NCI-H2107 treated with DMSO at 0.1 percent for 48 hours (cell line): ENCODE data around the gene WDR37.
"Not testable (repeated sequence)": the region's sequence is repeated elsewhere in the genome, so short reads cannot be mapped to it uniquely, and the experiment has no call there.

Experiments used
- DNase-seq: peaks from one replicate; lab custom pipeline; 2025; ENCODE audit not compliant: unreplicated experiment; lab: John Stamatoyannopoulos, UW

The WDR37 gene

DNA sequence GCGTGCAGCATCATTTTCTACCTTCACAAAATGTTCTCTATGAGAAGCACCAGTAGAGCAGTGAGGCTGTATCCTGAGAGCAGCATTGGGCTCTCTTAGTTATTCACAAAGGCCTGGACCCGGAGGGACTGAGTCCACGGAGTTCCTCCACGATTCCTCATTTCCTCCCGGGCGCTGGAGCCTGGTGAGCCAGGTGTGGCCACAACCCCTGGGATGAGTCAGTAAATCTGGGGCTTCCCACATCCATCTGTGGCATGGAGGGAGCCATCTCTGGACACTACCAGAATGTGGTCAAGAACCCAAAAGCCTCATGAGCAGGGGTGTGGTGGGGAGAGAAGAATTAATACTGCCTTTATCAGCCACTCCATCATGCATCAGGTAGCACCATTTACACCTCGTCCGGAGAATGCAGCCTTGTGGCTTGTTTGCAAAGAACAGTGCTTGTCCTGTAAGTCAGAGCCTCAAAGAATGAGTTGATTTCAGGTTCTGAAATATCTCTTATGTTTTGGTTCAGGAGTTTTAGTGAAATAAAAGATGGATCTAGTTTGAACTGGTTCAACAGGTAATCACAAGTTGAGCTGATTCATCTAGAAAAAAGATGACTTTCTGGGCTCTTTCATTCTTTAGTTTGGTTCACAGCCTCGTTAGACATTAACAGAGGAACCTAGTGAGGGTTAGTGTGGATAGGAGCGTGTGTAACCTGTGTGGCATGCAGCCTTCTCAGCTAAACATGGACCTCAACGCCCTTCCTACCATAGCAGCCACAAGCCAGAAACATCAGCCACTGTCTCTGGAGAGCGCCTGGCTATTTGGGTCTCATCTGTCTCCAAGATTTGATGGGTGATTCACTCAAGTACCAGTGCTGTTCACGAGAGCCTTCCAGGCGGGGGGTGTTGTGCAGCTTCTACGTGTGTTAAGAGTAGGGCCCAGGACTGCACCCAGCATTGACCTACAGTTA is 95.2 kb downstream of the WDR37 start:
- DNase-seq: no peak

DNA sequence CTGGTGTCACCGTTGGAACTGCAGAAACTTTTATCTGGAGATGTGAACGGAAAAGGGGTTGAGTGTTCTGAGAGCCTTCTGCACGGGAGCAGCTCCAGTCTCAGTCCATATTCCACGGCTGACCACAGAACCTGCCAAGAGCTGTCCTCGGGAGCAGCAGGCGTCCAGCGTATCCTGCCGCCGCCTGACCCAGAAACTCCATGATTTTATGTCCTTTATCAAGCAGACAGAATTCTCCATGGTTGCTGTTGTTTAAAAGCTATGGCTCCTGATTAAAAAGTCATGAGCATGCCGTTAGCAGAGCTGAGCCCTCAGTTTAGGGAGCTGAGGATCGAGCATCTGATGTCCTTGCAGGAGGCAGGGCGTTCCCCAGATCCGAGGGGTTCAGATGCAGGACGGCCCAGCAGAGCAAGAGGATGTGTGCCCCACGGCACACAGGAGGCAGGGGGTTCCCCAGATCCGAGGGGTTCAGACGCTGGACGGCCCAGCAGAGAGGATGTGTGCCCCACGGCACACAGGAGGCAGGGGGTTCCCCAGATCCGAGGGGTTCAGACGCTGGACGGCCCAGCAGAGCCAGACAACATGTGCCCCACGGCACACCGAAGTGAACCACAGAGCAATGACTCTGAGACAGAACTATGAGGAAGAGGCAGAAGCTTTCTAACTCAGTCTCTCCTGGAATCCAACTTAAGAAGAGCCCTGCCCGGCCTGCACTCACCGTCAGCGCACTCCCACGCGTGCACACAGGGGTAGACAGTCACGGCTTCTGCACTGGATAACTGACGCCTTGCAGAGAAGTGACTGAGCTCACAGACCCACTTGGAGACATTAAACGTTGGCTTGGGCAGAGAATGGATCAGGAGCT is 96.4 kb downstream of the WDR37 start:
- DNase-seq: no peak

DNA sequence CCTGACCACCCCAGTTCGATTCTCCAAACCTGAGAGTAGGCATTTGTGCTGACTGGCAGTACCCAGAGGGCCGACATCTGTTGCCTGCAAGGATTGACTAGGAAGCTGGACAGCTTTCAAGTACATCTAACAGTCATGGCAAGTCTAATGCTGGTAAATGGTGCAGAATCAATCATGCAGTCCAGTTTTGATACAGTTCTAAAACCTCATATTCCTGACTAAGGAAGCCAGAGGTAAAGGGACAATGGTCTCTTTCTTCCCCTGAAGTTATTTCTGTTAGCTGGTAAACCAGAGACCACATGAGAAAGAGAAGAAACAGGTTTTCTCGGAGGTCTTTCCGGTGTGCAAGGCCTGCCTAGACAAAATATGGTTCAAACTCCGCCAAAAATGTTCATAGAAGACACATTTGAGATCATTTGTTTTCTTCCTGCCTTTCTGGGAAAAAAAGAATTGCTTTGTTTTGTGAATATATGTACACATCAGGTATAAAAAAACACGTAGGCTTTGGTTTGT is 97.1 kb downstream of the WDR37 start:
- no peak for DNase-seq

DNA sequence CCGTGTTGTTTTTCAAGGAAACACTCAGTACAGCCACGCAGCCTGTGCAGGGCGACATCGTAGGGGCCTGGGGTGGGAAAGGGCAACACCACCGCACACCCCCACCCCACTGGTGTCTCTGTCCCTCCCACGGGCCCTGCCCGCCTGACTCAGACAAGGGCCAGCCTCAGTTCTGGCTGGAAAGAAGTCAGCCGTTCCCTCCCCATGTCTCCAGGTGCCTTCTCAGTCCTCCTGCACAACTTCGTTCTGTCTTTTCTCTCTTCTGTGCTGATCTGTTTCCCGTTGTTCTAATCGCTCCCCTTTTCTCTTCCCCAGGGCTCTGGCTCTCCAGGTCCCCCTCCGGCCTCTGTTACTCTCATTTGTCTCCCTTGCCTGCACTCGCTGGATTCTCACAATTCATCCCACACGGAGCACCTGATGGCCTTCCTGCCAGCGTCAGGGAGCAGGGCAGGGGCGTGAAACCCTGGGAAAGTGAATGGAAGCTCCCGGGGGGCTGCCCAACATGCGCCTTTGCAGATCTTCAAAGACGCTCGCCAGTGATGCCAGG is 97.7 kb downstream of the WDR37 start:
- no peak for DNase-seq

DNA sequence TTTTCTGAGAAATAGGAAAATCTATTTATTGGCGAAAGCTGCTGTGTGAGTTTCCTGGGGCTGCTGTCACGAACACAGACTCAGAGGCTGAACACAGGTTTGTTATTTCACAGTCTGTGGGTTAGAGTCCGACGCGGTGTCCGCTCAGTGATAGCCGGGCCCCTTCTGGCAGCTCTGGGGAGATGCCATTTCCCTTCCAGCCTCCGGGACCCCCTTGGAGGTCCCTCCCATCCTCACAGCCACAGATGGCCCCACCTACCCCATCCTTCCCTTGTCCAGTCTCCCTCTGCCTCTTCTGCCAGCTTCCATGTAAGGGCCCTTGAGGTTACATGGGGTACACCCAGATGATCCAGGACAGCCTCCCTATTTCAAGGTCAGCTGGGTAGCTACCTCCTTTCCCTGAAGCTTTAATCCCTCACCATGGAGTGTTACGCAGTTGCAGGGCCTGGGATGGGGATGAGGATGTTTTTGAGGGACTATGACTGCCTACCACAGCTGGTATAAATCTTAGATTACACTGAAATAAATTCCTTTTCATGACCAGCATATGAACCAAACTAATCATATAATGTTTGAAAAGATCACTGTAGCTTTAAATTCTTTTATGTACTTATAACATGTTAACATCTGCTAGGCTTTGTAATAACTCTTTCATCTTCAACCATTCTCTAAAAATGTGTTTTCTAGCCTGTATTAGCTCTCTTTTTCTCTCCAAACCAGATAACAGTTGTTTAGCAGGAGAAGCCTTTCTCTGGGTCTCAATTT is 98.5 kb downstream of the WDR37 start:
- no peak for DNase-seq

DNA sequence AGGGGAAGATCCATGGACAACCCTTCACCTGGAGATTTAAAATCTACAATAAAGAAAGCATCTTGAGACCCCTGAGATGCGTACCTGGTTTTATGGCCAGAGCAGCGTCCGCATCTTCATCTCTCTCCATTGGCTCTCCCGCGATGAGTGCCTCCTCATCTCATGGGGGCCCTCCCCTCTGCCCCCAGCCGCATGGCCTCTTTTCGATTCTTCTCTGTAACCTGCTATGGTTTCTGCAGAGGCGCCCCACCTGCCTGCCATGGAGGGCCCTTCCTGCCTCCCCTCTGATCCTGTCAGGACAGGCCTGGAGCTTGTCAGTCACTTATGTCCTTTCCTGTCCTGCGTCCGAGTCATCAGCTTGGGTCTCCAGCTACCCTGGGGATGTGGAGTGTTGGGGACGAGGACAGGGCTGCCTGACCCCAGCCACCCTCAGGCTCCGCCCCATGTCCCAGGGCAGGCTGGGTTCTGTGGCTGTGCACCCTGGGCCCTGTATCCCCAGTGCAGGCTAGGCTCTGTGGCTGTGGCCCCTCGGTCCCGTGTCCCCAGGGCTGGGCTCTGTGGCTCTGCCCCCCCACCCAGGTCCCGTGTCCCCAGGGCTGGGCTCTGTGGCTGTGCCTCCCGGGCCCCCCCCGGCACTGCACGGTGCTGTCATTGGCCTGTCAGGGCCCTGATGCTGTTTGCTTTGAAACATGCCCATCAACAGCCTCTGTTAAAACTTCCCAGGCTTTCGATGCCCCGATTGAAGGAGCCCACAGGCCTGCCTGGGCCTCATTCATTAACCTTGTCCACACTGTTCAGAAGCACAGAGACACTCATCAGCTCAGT is 99.8 kb downstream of the WDR37 start:
- no peak for DNase-seq

DNA sequence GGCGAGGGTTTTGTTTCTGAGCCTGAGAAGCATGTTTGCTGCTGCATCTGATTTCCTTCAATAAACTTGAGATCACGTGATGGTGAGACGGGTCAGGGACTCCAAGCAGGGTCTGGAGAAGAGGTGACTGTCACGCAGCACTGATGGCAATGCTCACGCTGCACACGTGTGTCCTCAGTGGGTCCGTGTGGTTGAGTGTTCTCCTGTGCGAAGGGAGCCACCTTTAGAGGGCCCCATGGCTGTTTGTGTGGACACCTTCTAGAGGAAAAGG is 100.4 kb downstream of the WDR37 start:
- no peak for DNase-seq

DNA sequence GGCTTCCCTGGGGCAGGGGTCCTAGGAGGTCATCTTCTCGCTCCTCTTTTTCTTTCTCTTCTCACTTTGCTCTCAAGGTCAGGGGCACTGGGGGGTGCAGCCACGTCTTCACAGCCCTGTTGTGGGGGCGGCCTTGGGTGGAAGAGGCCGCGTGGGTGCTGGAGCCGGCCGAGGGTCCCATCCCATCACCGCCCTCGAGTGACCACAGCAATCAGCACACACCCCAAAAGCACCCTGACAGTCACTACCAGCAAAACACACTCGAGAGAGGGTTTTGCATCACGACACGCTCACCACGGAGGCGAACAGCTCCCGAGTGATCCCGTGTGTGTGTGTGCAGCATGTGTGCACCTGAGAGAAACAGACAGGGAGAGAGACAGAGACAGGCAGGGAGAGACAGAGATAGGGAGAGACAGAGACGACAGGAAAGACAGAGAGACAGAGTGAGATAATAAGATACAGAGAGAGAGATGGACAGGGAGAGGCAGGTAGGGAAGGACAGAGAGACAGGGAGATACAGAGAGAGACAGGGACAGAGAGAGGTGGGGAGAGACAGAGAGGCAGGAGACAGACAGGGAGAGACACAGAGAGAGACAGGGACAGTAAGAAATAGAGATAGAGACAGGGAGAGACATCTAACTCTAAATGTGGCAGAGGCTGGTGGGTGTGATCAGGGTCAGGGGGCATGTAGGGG is 100.9 kb downstream of the WDR37 start:
- DNase-seq: no peak

DNA sequence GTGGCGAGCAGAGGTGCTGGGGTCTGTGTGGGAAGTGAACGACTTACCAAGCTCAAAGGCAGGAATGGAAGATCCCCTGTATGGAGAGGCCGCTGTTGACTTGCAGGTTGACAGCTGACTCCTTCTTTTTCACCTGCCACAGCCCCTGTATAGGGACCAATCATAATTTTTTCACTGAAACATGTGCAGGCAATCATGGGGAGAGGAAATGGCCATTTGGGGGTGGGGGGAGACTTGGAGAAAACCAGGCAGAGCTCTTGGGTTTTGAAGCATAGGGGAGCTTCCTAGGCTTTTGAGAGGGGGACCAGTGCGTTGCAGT is 101.4 kb downstream of the WDR37 start:
- no peak for DNase-seq

DNA sequence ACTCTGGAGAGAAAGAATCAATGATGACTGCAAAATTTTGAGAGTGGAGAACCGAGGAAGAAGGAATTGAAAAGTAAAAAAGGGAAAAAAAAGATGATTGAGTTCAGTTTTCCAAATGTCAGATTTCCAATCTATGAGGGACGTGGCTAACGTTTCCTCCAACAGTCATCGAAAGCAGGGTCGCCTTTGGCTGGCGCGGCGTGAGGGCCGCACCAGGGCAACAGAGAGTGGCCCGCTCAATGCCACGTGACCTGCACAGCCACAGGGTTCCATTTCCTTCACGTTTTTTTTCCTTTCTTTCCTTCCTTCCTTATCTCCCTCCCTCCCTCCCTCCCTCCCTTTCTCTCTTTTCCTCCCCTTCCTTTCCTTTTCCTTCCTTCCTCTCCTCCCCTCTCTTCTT is 101.9 kb downstream of the WDR37 start:
- no peak for DNase-seq

DNA sequence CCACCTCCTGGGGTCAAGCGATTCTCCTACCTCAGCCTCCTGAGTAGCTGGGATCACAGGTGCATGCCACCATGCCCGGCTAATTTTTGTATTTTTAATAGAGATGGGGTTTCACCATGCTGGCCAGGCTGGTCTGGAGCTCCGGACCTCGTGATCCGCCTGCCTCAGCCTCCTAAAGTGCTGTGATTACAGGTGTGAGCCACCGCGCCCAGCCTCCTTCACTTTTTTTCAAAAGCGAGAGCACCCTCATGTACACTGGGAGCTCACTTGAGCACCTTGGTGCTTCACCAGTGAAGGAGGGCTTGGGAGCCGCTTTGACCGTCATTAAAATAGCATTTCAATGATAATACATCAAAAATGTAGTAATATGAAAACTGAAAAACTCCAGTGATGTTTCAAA is 102.4 kb downstream of the WDR37 start:
- DNase-seq: not testable (repeated sequence)

DNA sequence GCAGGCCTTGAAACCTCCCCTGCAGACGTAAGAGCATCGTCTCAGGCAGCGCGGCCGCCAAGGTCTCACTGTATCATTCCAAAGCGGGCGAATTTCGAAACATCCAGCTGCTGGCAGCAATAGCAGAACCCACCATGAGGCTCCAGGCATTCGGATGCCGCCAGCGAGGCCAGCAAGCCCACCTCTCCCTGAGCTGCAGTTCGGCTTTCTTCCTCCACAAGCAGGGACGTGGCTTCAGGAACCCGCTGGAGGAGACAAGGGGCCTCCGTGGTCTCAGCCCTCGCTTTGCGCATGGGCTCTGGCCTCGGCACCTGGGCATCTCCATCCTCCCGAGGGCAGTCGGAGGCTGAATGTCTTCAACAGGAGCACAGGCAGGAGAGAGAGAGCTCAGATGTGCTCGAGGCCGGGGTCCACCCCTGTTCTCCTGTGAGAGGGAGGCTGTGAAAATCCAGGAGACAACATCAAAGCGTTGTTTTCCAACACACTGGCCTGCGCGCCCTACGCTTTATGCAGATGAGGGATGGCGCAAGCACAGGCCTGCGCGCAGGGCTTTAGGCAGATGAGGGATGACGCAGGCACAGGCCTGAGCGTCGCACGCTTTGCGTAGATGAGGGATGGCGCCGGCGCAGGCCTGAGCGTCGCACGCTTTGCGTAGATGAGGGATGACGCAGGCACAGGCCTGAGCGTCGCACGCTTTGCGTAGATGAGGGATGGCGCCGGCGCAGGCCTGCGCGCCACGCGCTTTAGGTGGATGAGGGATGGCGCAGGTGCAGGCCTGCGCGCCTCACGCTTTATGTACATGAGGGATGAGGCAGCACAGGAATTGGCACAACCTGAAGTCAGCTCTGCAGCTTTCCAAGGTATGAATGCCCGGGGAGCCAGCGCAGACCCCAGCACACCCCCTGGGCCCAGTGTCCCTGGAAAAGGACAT is 103.2 kb downstream of the WDR37 start:
- DNase-seq: no peak

DNA sequence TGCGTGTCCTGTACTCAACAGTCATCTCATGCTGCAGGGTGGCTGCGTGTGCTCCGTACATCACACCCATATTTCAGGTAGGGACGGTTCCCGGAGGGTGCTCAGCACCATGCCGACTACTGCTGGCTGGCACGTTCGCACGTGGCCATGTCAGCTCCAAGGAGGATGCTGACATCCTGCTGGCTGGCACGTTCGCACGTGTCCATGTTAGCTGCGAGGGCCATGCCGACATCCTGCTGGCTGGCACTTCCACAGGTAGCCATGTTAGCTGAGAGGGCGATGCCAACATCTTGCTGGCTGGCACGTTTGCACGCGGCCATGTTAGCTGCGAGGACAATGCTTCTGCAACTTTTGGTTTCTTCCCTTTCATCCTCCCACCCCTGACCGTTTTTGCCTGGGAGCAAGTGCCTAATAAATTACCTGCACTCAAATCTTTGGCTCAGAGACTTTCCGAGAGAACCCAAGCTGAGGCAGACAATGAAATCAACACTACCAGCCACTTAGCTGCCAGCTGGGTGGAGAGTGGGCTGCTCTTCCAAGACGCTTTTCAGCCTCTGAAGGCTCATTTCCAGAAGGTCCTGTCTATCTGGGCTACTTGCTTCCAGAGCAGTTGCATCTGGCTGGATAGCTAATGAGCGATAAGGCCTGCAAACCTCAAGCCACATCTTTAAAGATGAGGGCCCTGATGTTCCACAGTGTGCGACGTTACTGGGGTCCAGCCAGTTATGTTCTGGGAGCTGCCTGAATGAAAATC is 104.6 kb downstream of the WDR37 start:
- DNase-seq: no peak

DNA sequence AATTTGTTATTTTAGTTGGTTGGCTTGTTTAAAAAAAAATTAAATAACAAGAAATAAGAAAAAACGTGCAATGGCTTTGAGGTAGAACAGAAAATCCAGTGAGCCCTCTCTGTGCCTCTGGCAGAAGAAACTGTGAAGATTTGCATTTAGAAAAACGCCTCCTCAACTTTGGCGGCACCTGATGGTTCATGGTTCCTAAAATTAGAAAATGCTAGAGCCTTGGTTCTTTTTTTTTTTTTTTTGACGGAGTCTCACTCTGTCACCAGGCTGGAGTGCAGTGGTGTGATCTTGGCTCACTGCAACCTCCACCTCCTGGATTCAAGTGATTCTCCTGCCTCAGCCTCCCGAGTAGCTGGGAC is 105.1 kb downstream of the WDR37 start:
- DNase-seq: not testable (repeated sequence)

DNA sequence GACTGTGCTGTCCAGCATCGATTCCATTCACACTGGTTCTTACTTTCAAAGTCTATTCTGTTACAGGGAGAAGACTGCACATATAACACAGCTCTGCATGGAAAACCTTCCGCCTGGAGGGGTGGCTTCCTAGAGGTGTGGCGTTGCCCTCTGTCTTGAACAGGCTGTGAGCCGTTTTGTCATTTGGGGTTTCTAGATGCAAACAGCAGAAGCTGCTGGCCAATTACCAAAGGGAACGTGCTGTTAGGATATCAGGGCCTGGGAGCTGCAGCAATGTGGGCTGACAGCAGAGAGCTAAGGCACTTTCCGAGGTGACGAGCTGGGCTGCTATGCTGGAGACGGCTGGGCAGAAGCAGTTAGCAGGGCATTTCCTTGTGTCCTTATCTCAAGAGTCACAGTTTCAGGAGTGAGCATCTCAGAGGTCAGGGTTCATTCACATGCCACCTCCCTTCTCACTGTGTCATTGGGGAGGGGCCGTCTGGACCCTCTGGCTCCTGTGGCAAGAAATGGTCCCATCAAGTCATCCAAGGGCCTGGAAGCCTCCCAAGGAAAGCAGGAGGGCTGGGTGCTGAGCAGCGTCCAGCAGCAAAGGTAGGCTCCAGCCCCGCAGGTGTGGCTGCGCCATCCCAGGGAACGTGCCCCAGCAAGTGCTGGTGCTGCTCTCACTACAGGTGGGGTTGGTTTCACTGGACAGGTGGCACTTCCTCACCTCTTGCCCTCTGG is 106.5 kb downstream of the WDR37 start:
- DNase-seq: no peak

DNA sequence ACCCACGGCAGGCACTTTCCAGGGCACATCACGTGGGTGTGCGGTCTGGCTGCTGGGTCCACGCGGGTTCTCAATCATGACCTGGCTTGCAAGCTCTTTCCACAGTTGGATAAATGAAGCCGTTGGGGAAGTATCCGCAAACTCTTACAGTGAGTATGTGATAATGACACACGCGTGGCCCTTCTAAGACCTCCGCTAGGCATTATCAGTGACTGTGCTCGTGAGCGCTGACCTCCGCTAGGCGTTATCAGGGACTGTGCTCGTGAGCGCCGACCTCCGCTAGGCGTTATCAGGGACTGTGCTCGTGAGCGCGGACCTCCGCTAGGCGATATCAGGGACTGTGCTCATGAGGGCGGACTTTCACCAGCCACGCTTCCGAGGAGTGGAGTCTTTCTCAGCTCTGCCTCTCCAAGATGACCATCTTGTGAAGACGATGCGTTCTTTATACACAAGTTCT is 107.0 kb downstream of the WDR37 start:
- no peak for DNase-seq

DNA sequence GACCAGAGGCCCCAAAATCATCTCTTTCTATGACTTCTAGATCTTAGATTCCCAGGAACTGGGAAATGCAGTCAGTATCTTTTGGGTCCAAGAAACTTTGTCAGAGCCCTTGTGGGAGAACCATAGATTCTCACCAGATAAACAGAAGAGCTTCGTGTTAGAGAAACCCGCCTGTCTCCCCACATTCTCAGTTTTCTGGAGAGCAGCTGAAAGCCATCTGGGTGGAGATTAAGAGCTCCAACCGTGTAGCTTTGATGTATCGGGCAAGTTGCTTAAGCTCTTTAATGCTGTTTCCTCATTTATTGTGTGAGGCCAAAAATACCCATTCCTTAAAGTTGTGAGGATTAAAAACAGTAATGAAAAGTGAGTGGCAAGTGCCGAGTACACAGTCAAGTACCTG is 107.6 kb downstream of the WDR37 start:
- no peak for DNase-seq
